NT2/D1 (cell line): ENCODE data around the gene ZNF850.
"Not testable (repeated sequence)": the region's sequence is repeated elsewhere in the genome, so short reads cannot be mapped to it uniquely, and the experiment has no call there.

ENCODE experiments used
- DNase-seq: peaks from one replicate; pipeline ENCODE4 v3.0.0-alpha.2; 2011; ENCODE audit warnings: low read depth, low spot score
- H3K27me3 ChIP-seq: 2 replicates; pipeline ENCODE4 v1.6.0; 2011; ENCODE audit warnings: mild to moderate bottlenecking; ENCODE audit not compliant: insufficient read length, insufficient read depth
- H3K36me3 ChIP-seq: 2 replicates; pipeline ENCODE4 v1.6.1; 2011; ENCODE audit warnings: mild to moderate bottlenecking, low read length, mixed read lengths; ENCODE audit not compliant: insufficient read depth, insufficient read length
- H3K4me1 ChIP-seq: 2 replicates; pipeline ENCODE4 v1.5.1; 2011; ENCODE audit not compliant: insufficient read depth, insufficient read length
- H3K4me3 ChIP-seq: 2 replicates; pipeline ENCODE4 v1.5.1; 2011; ENCODE audit warnings: low read depth; ENCODE audit not compliant: insufficient read length
- H3K9ac ChIP-seq: 2 replicates; pipeline ENCODE4 v1.6.0; 2011; ENCODE audit warnings: low read depth; ENCODE audit not compliant: insufficient read length
- H3K9me3 ChIP-seq: 2 replicates; pipeline ENCODE4 v1.5.1; 2011; ENCODE audit warnings: mild to moderate bottlenecking, low read length; ENCODE audit not compliant: insufficient read depth
- SUZ12 ChIP-seq: IDR thresholded peaks from 2 replicates; pipeline ENCODE4 v1.6.1; 2011; ENCODE audit not compliant: insufficient read length, insufficient read depth; ENCODE audit errors: extremely low read depth
- YY1 ChIP-seq: IDR thresholded peaks from 2 replicates; pipeline ENCODE4 v1.6.1; 2011; ENCODE audit not compliant: insufficient read length, insufficient read depth
- ZNF274 ChIP-seq: IDR thresholded peaks from 2 replicates; pipeline ENCODE4 v1.6.1; 2011; ENCODE audit warnings: mild to moderate bottlenecking, low read depth, low read length

ZNF850 gene

GRCh38 chr19:36772311-36773222 is at the start of gene ZNF850:
Gene ZNF850, minus strand, starts transcription at chr19:36772807. Its CDS starts 10,201 bp downstream, at chr19:36762606.
- Histone ChIP-seq H3K4me1 (peaks cover 2% of the 10 kb centered on the region), H3K4me3 (peak within 1 kb of the TSS; percentile 100), H3K36me3 (peaks cover 31% of the 10 kb centered on the region), H3K9ac (peak within 1 kb of the TSS; percentile 100), H3K27me3 (no peaks in the 10 kb centered on the region), H3K9me3 (no peaks in the 10 kb centered on the region)
- peak; percentile 78 for DNase-seq
- TF ChIP-seq YY1 (no peak), ZNF274 (no peak), SUZ12 (no peak)

DNA sequence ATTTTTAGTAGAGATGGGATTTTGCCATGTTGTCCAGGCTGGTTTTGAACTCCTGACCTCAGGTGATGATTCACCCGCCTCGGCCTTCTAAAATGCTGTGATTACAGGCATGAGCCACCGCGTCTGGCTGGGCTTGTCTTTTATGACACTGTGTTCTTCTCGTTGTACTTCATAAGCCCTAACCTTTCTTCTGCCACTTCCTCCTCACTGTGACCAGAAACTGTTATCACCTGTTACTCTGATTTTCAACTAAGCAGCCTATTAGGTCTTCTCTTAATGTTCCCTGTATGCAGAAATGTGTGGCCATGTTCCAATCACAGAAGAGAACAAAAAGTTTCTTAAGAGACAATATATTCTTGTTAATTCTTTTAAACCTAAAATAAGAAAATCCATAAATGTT is 49.2 kb upstream of the ZNF850 start:
- no peak for DNase-seq
- peaks cover 40% of the 10 kb centered on the region for H3K36me3 ChIP-seq
- no peaks in the 10 kb centered on the region for H3K27me3 ChIP-seq
- H3K9ac ChIP-seq: no peak overlapping the region
- TF ChIP-seq ZNF274 (no peak), SUZ12 (no peak), YY1 (no peak)
- H3K4me3 ChIP-seq: no peak overlapping the region
- H3K9me3 ChIP-seq: peaks cover 73% of the 10 kb centered on the region
- no peaks in the 10 kb centered on the region for H3K4me1 ChIP-seq

- H3K9ac ChIP-seq: no peak overlapping the region
- H3K4me3 ChIP-seq: no peak overlapping the region
- no peaks in the 10 kb centered on the region for H3K4me1 ChIP-seq
- no peak for DNase-seq
- H3K9me3 ChIP-seq: peaks cover 91% of the 10 kb centered on the region
- H3K36me3 ChIP-seq: peaks cover 38% of the 10 kb centered on the region
- H3K27me3 ChIP-seq: no peaks in the 10 kb centered on the region
- TF ChIP-seq ZNF274: peak; percentile 89
- no peak for TF ChIP-seq YY1
These were observed 46.6 kb upstream of the ZNF850 start for GRCh38 chr19:36819130-36819630.

GRCh38 chr19:36807029-36807428 is 34.4 kb upstream of the ZNF850 start:
- no peaks in the 10 kb centered on the region for H3K27me3 ChIP-seq
- no peak overlapping the region for H3K4me3 ChIP-seq
- TF ChIP-seq ZNF274 (no peak), YY1 (no peak), SUZ12 (no peak)
- DNase-seq: no peak
- no peak overlapping the region for H3K9ac ChIP-seq
- H3K36me3 ChIP-seq: peaks cover 30% of the 10 kb centered on the region
- H3K4me1 ChIP-seq: no peaks in the 10 kb centered on the region
- H3K9me3 ChIP-seq: peaks cover 43% of the 10 kb centered on the region

GRCh38 chr19:36805364-36805763 is 32.8 kb upstream of the ZNF850 start:
- no peak overlapping the region for H3K9ac ChIP-seq
- H3K4me3 ChIP-seq: no peak overlapping the region
- no peak for TF ChIP-seq ZNF274
- no peak for TF ChIP-seq YY1
- H3K9me3 ChIP-seq: peaks cover 26% of the 10 kb centered on the region
- H3K4me1 ChIP-seq: no peaks in the 10 kb centered on the region
- peaks cover 40% of the 10 kb centered on the region for H3K36me3 ChIP-seq
- no peaks in the 10 kb centered on the region for H3K27me3 ChIP-seq
- no peak for DNase-seq

DNA sequence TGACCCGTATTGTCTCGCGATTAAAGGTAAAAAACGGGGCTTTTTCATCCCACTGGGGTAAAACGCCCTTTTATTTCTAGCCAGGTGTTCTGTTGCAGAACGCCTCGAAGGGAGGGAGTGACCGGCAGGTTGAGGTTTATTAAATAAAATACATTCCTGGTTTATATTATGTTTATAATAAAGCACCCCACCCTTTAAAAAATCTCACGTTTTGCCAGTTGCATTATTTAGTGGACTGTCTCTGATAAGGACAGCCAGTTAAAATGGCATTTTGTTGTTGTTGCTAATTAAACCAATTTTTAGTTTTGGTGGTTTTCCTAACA is 25.1 kb upstream of the ZNF850 start:
- H3K36me3 ChIP-seq: peaks cover 32% of the 10 kb centered on the region
- peak overlapping the region; percentile 96 for H3K4me3 ChIP-seq
- H3K9me3 ChIP-seq: 0 out of 2 replicates have a peak, but pooled peaks cover 8% of the 10 kb centered on the region
- no peak for TF ChIP-seq YY1
- no peak for TF ChIP-seq SUZ12
- TF ChIP-seq ZNF274: no peak
- no peaks in the 10 kb centered on the region for H3K27me3 ChIP-seq
- DNase-seq: no peak
- H3K4me1 ChIP-seq: no peaks in the 10 kb centered on the region
- peak overlapping the region; percentile 95 for H3K9ac ChIP-seq

GRCh38 chr19:36796714-36796992 is 24.0 kb upstream of the ZNF850 start:
- no peak for DNase-seq
- peak overlapping the region; percentile 79 for H3K9ac ChIP-seq
- H3K4me3 ChIP-seq: peak overlapping the region; percentile 96
- TF ChIP-seq ZNF274: no peak
- no peak for TF ChIP-seq SUZ12
- no peak for TF ChIP-seq YY1
- no peaks in the 10 kb centered on the region for H3K4me1 ChIP-seq
- 0 out of 2 replicates have a peak, but pooled peaks cover 8% of the 10 kb centered on the region for H3K9me3 ChIP-seq
- peaks cover 28% of the 10 kb centered on the region for H3K36me3 ChIP-seq
- H3K27me3 ChIP-seq: no peaks in the 10 kb centered on the region

- H3K4me3 ChIP-seq: peak overlapping the region; percentile 47
- not testable (repeated sequence) for H3K9me3 ChIP-seq, H3K4me1 ChIP-seq, DNase-seq, H3K36me3 ChIP-seq, H3K9ac ChIP-seq, H3K27me3 ChIP-seq
These were observed 19.0 kb upstream of the ZNF850 start for GRCh38 chr19:36791420-36792141.
